ENCODE data around the gene PRXL2A.

Gene PRXL2A

GRCh38 chr10:80462981-80463741 is 54.8 kb downstream of the PRXL2A start:
- in situ Hi-C loops (cut with MboI; ENCODE audit: low pct_unique_long_range_greater_than_20kb, low sequenced_read_pairs, unreplicated experiment): no loop called here
- no peak for TF ChIP-seq CTCF (IDR thresholded peaks at IDR 0.05; ENCODE audit: extremely low read depth, insufficient read depth, missing control alignments)
- no peak for DNase-seq (ENCODE audit: low spot score)

GRCh38 chr10:80463868-80464267 is 55.5 kb downstream of the PRXL2A start:
- in situ Hi-C loops (cut with MboI; ENCODE audit: low pct_unique_long_range_greater_than_20kb, low sequenced_read_pairs, unreplicated experiment): no loop called here
- no peak for TF ChIP-seq CTCF (IDR thresholded peaks at IDR 0.05; ENCODE audit: extremely low read depth, insufficient read depth, missing control alignments)
- DNase-seq (ENCODE audit: low spot score): no peak

GRCh38 chr10:80464557-80465450 is 56.5 kb downstream of the PRXL2A start:
- in situ Hi-C loops (cut with MboI; ENCODE audit: low pct_unique_long_range_greater_than_20kb, low sequenced_read_pairs, unreplicated experiment): no loop called here
- TF ChIP-seq CTCF (IDR thresholded peaks at IDR 0.05; ENCODE audit: extremely low read depth, insufficient read depth, missing control alignments): no peak
- no peak for DNase-seq (ENCODE audit: low spot score)

- no peak for DNase-seq (ENCODE audit: low spot score)
- in situ Hi-C loops (cut with MboI; ENCODE audit: low pct_unique_long_range_greater_than_20kb, low sequenced_read_pairs, unreplicated experiment): no loop called here
- TF ChIP-seq CTCF (IDR thresholded peaks at IDR 0.05; ENCODE audit: extremely low read depth, insufficient read depth, missing control alignments): no peak
Measured at GRCh38 chr10:80465451-80465835, 57.1 kb downstream of the PRXL2A start.

GRCh38 chr10:80465839-80466590 is 57.7 kb downstream of the PRXL2A start:
- no peak for TF ChIP-seq CTCF (IDR thresholded peaks at IDR 0.05; ENCODE audit: extremely low read depth, insufficient read depth, missing control alignments)
- in situ Hi-C loops (cut with MboI; ENCODE audit: low pct_unique_long_range_greater_than_20kb, low sequenced_read_pairs, unreplicated experiment): no loop called here
- DNase-seq (ENCODE audit: low spot score): no peak

GRCh38 chr10:80466724-80467326 is 58.5 kb downstream of the PRXL2A start:
- no peak for DNase-seq (ENCODE audit: low spot score)
- TF ChIP-seq CTCF (IDR thresholded peaks at IDR 0.05; ENCODE audit: extremely low read depth, insufficient read depth, missing control alignments): no peak
- in situ Hi-C loops (cut with MboI; ENCODE audit: low pct_unique_long_range_greater_than_20kb, low sequenced_read_pairs, unreplicated experiment): no loop called here

Measured in GM13977 (cell line).